GM12878 (cell line): ENCODE results near the gene EFNA4. TPM values are rescaled to one million over a fixed set of nuclear protein-coding genes. Genes with fewer than 3 reads are reported as not detected.

Source experiments
- BCL11A ChIP-seq: IDR thresholded peaks from 2 replicates; pipeline ENCODE4 v1.6.1; 2011; ENCODE audit warnings: low read depth, low read length
- BMI1 ChIP-seq: fragments of 450-650 bp; IDR thresholded peaks from 2 replicates; pipeline ENCODE4 v1.6.1; 2016; ENCODE audit warnings: mild to moderate bottlenecking, moderate library complexity, borderline replicate concordance
- EGR1 ChIP-seq, 2 experiments: IDR thresholded peaks; 1 replicate in 1 of 2; 2 replicates in 1 of 2; pipeline ENCODE4 v1.6.1; 2011 to 2012; ENCODE audit warnings: low read depth in 2 of 2, low read length in 2 of 2, borderline replicate concordance in 1 of 2, mild to moderate bottlenecking in 1 of 2, moderate library complexity in 1 of 2
- HDGF ChIP-seq: fragments of 450-650 bp; IDR thresholded peaks from 2 replicates; pipeline ENCODE4 v1.6.1; 2016; ENCODE audit warnings: antibody characterized with exemption
- IKZF2 ChIP-seq, 2 experiments: fragments of 450-650 bp; IDR thresholded peaks; 2 replicates each; pipeline ENCODE4 v1.6.1; 2017; ENCODE audit warnings: mild to moderate bottlenecking in 2 of 2, moderate library complexity in 2 of 2
- NFXL1 ChIP-seq: fragments of 450-650 bp; IDR thresholded peaks from 2 replicates; pipeline ENCODE4 v1.6.1; 2017; ENCODE audit warnings: antibody characterized with exemption, mild to moderate bottlenecking, borderline replicate concordance
- NFYA ChIP-seq: IDR thresholded peaks from 2 replicates; pipeline ENCODE4 v1.6.1; 2011; ENCODE audit warnings: low read depth, mild to moderate bottlenecking, low read length, improper control_type of control experiment, borderline replicate concordance
- NR2F1 ChIP-seq: fragments of 450-650 bp; conservative IDR thresholded peaks from 2 replicates; pipeline ENCODE4 v1.6.1; 2017; ENCODE audit warnings: mild to moderate bottlenecking
- RAD51 ChIP-seq: fragments of 450-650 bp; IDR thresholded peaks from 2 replicates; pipeline ENCODE4 v1.6.1; 2016; ENCODE audit warnings: moderate library complexity, mild to moderate bottlenecking, inconsistent platforms
- RUNX3 ChIP-seq: IDR thresholded peaks from 2 replicates; pipeline ENCODE4 v1.6.1; 2012; ENCODE audit warnings: low read length, inconsistent platforms
- SREBF2 ChIP-seq: IDR thresholded peaks from 2 replicates; pipeline ENCODE4 v1.6.1; 2012; ENCODE audit warnings: mild to moderate bottlenecking, low read length
- STAT3 ChIP-seq: IDR thresholded peaks from 2 replicates; pipeline ENCODE4 v1.6.1; 2011; ENCODE audit warnings: low read depth, low read length, improper control_type of control experiment
- TBL1XR1 ChIP-seq: IDR thresholded peaks from 2 replicates; pipeline ENCODE4 v1.6.1; 2012; ENCODE audit warnings: low read depth, low read length, improper control_type of control experiment
- ZNF24 ChIP-seq: fragments of 450-650 bp; IDR thresholded peaks from 2 replicates; pipeline ENCODE4 v1.6.1; 2017; ENCODE audit warnings: antibody characterized with exemption, mild to moderate bottlenecking
- polyA plus RNA-seq, 11 experiments: library from polyadenylated mRNA; depleted of rRNA in 4 of 11; unstranded in 6 of 11; stranded (reverse) in 5 of 11; fragments of >200 nt; fragmentation: Nextera tagmentation in 4 of 11; fragmentation: Illumina TruSeq in 1 of 11; extraction: Ambion mirVana in 4 of 11; extraction: Trizol in 1 of 11; gene quantifications; 1 replicate in 1 of 11; 2 replicates in 10 of 11; pipeline versions ENCODE4 v1.2.1 to v1.2.3, GENCODE V29; 2011 to 2016; ENCODE audit warnings: inconsistent platforms in 2 of 11, missing spikeins in 2 of 11, low read depth in 1 of 11
- total RNA-seq, 4 experiments: library from RNA; depleted of rRNA in 3 of 4; stranded (reverse); fragments of >200 nt in 3 of 4; fragmentation: Illumina TruSeq in 1 of 4; extraction: Trizol in 1 of 4; gene quantifications; 2 replicates each; pipeline versions ENCODE4 v1.2.1 to v1.2.3, GENCODE V29; 2013 to 2021
- TF ChIP-seq, protein P1 (sequence below): fragments of 450-650 bp; IDR thresholded peaks from 2 replicates; pipeline ENCODE4 v1.6.1; 2018; ENCODE audit warnings: borderline replicate concordance, mild to moderate bottlenecking; ENCODE audit not compliant: partially characterized antibody
- TF ChIP-seq, protein P2 (sequence below): fragments of 450-650 bp; IDR thresholded peaks from 2 replicates; pipeline ENCODE4 v1.6.1; 2016; ENCODE audit warnings: mild to moderate bottlenecking
- TF ChIP-seq, protein P3 (sequence below): IDR thresholded peaks from 2 replicates; pipeline ENCODE4 v1.6.1; 2012; ENCODE audit warnings: improper control_type of control experiment, low read depth, low read length; ENCODE audit not compliant: insufficient replicate concordance
- TF ChIP-seq, protein P4 (sequence below): fragments of 450-650 bp; conservative IDR thresholded peaks from 2 replicates; pipeline ENCODE4 v1.6.1; 2017; ENCODE audit warnings: mild to moderate bottlenecking, moderate library complexity

EFNA4 gene
- total and polyA plus RNA-seq, 10 of the 15 experiments (the other 5 are each of a cell fraction or from before 2014, with no cell fraction given) = 0.52 to 14.1 (median 4.8) TPM

GRCh38 chr1:155017041-155017945, 46.2 kb upstream of the EFNA4 start (continued):
- TF ChIP-seq ZNF24 = peak; percentile 37; the same call in 1 of the 2 replicates
- TF ChIP-seq, protein P1, sequence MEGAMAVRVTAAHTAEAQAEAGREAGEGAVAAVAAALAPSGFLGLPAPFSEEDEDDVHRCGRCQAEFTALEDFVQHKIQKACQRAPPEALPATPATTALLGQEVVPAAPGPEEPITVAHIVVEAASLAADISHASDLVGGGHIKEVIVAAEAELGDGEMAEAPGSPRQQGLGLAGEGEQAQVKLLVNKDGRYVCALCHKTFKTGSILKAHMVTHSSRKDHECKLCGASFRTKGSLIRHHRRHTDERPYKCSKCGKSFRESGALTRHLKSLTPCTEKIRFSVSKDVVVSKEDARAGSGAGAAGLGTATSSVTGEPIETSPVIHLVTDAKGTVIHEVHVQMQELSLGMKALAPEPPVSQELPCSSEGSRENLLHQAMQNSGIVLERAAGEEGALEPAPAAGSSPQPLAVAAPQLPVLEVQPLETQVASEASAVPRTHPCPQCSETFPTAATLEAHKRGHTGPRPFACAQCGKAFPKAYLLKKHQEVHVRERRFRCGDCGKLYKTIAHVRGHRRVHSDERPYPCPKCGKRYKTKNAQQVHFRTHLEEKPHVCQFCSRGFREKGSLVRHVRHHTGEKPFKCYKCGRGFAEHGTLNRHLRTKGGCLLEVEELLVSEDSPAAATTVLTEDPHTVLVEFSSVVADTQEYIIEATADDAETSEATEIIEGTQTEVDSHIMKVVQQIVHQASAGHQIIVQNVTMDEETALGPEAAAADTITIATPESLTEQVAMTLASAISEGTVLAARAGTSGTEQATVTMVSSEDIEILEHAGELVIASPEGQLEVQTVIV = no peak
- TF ChIP-seq, protein P2, sequence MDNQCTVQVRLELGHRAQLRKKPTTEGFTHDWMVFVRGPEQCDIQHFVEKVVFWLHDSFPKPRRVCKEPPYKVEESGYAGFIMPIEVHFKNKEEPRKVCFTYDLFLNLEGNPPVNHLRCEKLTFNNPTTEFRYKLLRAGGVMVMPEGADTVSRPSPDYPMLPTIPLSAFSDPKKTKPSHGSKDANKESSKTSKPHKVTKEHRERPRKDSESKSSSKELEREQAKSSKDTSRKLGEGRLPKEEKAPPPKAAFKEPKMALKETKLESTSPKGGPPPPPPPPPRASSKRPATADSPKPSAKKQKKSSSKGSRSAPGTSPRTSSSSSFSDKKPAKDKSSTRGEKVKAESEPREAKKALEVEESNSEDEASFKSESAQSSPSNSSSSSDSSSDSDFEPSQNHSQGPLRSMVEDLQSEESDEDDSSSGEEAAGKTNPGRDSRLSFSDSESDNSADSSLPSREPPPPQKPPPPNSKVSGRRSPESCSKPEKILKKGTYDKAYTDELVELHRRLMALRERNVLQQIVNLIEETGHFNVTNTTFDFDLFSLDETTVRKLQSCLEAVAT = no peak; the same call in 1 of the 2 replicates
- no peak for TF ChIP-seq NFYA
- peak; percentile 70 to 77; a peak in 3 of 4 replicates for TF ChIP-seq IKZF2 (IDR thresholded peaks at IDR 0.05)
- TF ChIP-seq BMI1 = no peak
- TF ChIP-seq HDGF = peak; percentile 86
- TF ChIP-seq EGR1 (IDR thresholded peaks at IDR 0.05; ENCODE audit: borderline replicate concordance in 1 of 2, low read depth in 2 of 2, low read length in 2 of 2) = peak in 1 of 2 experiments; percentile 88; a peak in 2 of 3 replicates
- peak; percentile 50 for TF ChIP-seq RUNX3
- TF ChIP-seq, protein P3, sequence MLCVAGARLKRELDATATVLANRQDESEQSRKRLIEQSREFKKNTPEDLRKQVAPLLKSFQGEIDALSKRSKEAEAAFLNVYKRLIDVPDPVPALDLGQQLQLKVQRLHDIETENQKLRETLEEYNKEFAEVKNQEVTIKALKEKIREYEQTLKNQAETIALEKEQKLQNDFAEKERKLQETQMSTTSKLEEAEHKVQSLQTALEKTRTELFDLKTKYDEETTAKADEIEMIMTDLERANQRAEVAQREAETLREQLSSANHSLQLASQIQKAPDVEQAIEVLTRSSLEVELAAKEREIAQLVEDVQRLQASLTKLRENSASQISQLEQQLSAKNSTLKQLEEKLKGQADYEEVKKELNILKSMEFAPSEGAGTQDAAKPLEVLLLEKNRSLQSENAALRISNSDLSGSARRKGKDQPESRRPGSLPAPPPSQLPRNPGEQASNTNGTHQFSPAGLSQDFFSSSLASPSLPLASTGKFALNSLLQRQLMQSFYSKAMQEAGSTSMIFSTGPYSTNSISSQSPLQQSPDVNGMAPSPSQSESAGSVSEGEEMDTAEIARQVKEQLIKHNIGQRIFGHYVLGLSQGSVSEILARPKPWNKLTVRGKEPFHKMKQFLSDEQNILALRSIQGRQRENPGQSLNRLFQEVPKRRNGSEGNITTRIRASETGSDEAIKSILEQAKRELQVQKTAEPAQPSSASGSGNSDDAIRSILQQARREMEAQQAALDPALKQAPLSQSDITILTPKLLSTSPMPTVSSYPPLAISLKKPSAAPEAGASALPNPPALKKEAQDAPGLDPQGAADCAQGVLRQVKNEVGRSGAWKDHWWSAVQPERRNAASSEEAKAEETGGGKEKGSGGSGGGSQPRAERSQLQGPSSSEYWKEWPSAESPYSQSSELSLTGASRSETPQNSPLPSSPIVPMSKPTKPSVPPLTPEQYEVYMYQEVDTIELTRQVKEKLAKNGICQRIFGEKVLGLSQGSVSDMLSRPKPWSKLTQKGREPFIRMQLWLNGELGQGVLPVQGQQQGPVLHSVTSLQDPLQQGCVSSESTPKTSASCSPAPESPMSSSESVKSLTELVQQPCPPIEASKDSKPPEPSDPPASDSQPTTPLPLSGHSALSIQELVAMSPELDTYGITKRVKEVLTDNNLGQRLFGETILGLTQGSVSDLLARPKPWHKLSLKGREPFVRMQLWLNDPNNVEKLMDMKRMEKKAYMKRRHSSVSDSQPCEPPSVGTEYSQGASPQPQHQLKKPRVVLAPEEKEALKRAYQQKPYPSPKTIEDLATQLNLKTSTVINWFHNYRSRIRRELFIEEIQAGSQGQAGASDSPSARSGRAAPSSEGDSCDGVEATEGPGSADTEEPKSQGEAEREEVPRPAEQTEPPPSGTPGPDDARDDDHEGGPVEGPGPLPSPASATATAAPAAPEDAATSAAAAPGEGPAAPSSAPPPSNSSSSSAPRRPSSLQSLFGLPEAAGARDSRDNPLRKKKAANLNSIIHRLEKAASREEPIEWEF = no peak
- TF ChIP-seq, protein P4, sequence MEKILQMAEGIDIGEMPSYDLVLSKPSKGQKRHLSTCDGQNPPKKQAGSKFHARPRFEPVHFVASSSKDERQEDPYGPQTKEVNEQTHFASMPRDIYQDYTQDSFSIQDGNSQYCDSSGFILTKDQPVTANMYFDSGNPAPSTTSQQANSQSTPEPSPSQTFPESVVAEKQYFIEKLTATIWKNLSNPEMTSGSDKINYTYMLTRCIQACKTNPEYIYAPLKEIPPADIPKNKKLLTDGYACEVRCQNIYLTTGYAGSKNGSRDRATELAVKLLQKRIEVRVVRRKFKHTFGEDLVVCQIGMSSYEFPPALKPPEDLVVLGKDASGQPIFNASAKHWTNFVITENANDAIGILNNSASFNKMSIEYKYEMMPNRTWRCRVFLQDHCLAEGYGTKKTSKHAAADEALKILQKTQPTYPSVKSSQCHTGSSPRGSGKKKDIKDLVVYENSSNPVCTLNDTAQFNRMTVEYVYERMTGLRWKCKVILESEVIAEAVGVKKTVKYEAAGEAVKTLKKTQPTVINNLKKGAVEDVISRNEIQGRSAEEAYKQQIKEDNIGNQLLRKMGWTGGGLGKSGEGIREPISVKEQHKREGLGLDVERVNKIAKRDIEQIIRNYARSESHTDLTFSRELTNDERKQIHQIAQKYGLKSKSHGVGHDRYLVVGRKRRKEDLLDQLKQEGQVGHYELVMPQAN = peak; percentile 55
- no peak for TF ChIP-seq RAD51
- TF ChIP-seq NFXL1 = no peak
- TF ChIP-seq SREBF2 = no peak
- TF ChIP-seq TBL1XR1 = 0 out of 2 replicates have a peak, but pooled peaks have one; percentile 11
- no peak for TF ChIP-seq STAT3
- TF ChIP-seq NR2F1 = no peak; the same call in none of the 2 replicates
- TF ChIP-seq BCL11A = no peak
